IPS-18a (cell line): ENCODE data around the gene ACSM2B.
"Not testable (repeated sequence)": the region's sequence is repeated elsewhere in the genome, so short reads cannot be mapped to it uniquely, and the experiment has no call there.

Experiments
- H3K27ac ChIP-seq: one replicate; pipeline ENCODE4 v1.5.1; 2013; ENCODE audit warnings: low read length
- H3K27me3 ChIP-seq: one replicate; pipeline ENCODE4 v1.6.1; 2013; ENCODE audit warnings: mild to moderate bottlenecking, low read length; ENCODE audit not compliant: control insufficient read depth, insufficient read depth
- H3K36me3 ChIP-seq: one replicate; pipeline ENCODE4 v1.6.1; 2013; ENCODE audit warnings: low read depth, low read length; ENCODE audit not compliant: control insufficient read depth
- H3K4me1 ChIP-seq: one replicate; pipeline ENCODE4 v1.6.1; 2013; ENCODE audit warnings: low read depth, low read length; ENCODE audit not compliant: control insufficient read depth
- H3K4me3 ChIP-seq: one replicate; pipeline ENCODE4 v1.5.1; 2013; ENCODE audit warnings: low read length
- H3K9ac ChIP-seq: one replicate; pipeline ENCODE4 v1.6.1; 2013; ENCODE audit warnings: mild to moderate bottlenecking, low read length, moderate library complexity
- H3K9me3 ChIP-seq: one replicate; pipeline ENCODE4 v1.6.1; 2013; ENCODE audit warnings: low read depth, low read length; ENCODE audit not compliant: control insufficient read depth

ACSM2B gene

GRCh38 chr16:20554689-20555088, 21.5 kb downstream of the ACSM2B start:
- H3K9me3 ChIP-seq: not testable (repeated sequence)

GRCh38 chr16:20553493-20553892, 22.7 kb downstream of the ACSM2B start:
- H3K9ac ChIP-seq, H3K27ac ChIP-seq: not testable (repeated sequence)

More at GRCh38 chr16:20554689-20555088, 21.5 kb downstream of the ACSM2B start:
- H3K27me3 ChIP-seq, H3K9ac ChIP-seq, H3K4me1 ChIP-seq, H3K27ac ChIP-seq, H3K36me3 ChIP-seq, H3K4me3 ChIP-seq: not testable (repeated sequence)

GRCh38 chr16:20546951-20547350, 29.2 kb downstream of the ACSM2B start:
- not testable (repeated sequence) for H3K27me3 ChIP-seq, H3K4me1 ChIP-seq, H3K4me3 ChIP-seq, H3K27ac ChIP-seq, H3K9me3 ChIP-seq, H3K9ac ChIP-seq, H3K36me3 ChIP-seq

More at GRCh38 chr16:20553493-20553892, 22.7 kb downstream of the ACSM2B start:
- not testable (repeated sequence) for H3K27me3 ChIP-seq, H3K9me3 ChIP-seq, H3K4me3 ChIP-seq, H3K36me3 ChIP-seq, H3K4me1 ChIP-seq

- H3K9me3 ChIP-seq, H3K9ac ChIP-seq, H3K27me3 ChIP-seq, H3K4me1 ChIP-seq, H3K36me3 ChIP-seq, H3K4me3 ChIP-seq, H3K27ac ChIP-seq: not testable (repeated sequence)
Observed at GRCh38 chr16:20546278-20546853, 29.8 kb downstream of the ACSM2B start.

GRCh38 chr16:20540603-20541316, 35.4 kb downstream of the ACSM2B start:
- not testable (repeated sequence) for H3K4me3 ChIP-seq, H3K9me3 ChIP-seq, H3K27ac ChIP-seq

GRCh38 chr16:20538687-20539086, 37.5 kb downstream of the ACSM2B start:
- no peaks in the 10 kb centered on the region for H3K4me1 ChIP-seq
- no peaks in the 10 kb centered on the region for H3K9me3 ChIP-seq
- no peaks in the 10 kb centered on the region for H3K36me3 ChIP-seq
- no peak overlapping the region for H3K9ac ChIP-seq
- no peaks in the 10 kb centered on the region for H3K27me3 ChIP-seq
- no peak overlapping the region for H3K4me3 ChIP-seq
- H3K27ac ChIP-seq: no peak overlapping the region

More at GRCh38 chr16:20540603-20541316, 35.4 kb downstream of the ACSM2B start:
- not testable (repeated sequence) for H3K9ac ChIP-seq, H3K4me1 ChIP-seq, H3K36me3 ChIP-seq, H3K27me3 ChIP-seq

DNA sequence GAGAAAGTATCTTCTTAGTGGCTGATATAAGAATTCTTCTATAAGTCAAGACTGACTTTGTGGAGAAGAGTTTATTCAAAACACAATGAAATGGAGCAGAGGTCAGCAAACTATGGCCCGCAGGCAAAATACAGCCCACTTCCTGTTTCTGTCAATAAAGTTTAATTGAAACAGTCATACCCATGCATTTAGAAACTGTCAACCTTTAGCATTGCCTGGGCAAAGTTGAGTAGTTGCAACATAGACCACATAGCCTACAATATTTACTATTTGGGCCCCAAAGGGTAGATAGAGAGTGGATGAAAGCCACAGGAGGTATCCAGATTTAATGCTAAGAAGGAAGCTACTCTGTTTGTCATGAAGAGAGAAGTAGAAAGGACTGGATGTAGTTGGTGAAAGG, 38.0 kb downstream of the ACSM2B start:
- no peaks in the 10 kb centered on the region for H3K9me3 ChIP-seq
- H3K4me3 ChIP-seq: no peak overlapping the region
- H3K9ac ChIP-seq: no peak overlapping the region
- no peaks in the 10 kb centered on the region for H3K36me3 ChIP-seq
- H3K27ac ChIP-seq: no peak overlapping the region
- no peaks in the 10 kb centered on the region for H3K4me1 ChIP-seq
- no peaks in the 10 kb centered on the region for H3K27me3 ChIP-seq

DNA sequence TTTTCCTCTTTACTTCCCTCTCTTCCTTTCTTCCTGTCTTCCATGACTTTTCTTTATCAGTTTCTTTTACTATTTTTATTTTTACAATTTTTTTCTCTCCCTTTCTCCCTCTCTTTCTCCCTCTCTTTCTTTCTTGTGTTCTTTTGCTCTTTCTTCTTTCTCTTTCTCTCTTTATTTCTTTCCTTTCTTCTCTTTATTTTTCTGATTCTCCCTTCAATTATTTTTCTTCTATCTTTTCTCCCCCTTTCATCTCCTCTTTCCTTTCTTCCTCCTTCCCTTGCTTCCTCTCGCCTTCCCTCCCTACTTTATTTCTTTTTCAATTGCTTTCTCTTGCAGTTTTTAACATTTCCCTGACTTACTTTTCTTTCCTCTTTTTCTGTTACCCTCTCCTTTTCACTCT, 39.5 kb downstream of the ACSM2B start:
- H3K4me1 ChIP-seq, H3K4me3 ChIP-seq, H3K9ac ChIP-seq, H3K36me3 ChIP-seq, H3K9me3 ChIP-seq, H3K27ac ChIP-seq, H3K27me3 ChIP-seq: not testable (repeated sequence)

GRCh38 chr16:20532284-20532792, 43.8 kb downstream of the ACSM2B start:
- not testable (repeated sequence) for H3K4me3 ChIP-seq, H3K27ac ChIP-seq, H3K4me1 ChIP-seq, H3K36me3 ChIP-seq, H3K9ac ChIP-seq, H3K27me3 ChIP-seq, H3K9me3 ChIP-seq

GRCh38 chr16:20531795-20532194, 44.4 kb downstream of the ACSM2B start:
- not testable (repeated sequence) for H3K27ac ChIP-seq, H3K4me3 ChIP-seq, H3K4me1 ChIP-seq, H3K9ac ChIP-seq, H3K27me3 ChIP-seq, H3K36me3 ChIP-seq, H3K9me3 ChIP-seq

DNA sequence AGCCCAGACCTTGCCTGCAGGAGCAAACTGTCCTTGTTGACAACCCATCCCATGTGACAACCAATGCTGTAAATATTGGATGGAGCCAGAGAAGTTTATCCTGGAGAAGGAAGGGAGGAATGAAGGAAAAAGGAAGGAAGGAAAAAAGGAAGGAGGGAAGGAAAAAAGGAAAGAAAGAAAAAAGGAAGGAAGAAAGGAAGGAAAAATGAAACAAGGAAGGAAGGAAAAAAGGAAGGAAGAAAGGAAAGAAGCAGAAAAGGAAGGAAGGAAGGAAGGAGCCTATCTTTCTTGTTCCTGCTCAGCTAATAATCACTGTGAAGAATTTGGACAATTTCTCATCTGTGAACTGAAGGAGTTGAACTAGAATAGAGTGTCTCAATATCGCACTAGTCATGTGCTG, 56.1 kb downstream of the ACSM2B start:
- no peaks in the 10 kb centered on the region for H3K9me3 ChIP-seq
- H3K36me3 ChIP-seq: no peaks in the 10 kb centered on the region
- no peaks in the 10 kb centered on the region for H3K4me1 ChIP-seq
- no peak overlapping the region for H3K4me3 ChIP-seq
- H3K9ac ChIP-seq: no peak overlapping the region
- no peaks in the 10 kb centered on the region for H3K27me3 ChIP-seq
- H3K27ac ChIP-seq: no peak overlapping the region

GRCh38 chr16:20519231-20519630, 56.9 kb downstream of the ACSM2B start:
- H3K9me3 ChIP-seq: no peaks in the 10 kb centered on the region
- no peak overlapping the region for H3K27ac ChIP-seq
- no peaks in the 10 kb centered on the region for H3K27me3 ChIP-seq
- H3K9ac ChIP-seq: no peak overlapping the region
- no peaks in the 10 kb centered on the region for H3K4me1 ChIP-seq
- H3K36me3 ChIP-seq: no peaks in the 10 kb centered on the region
- no peak overlapping the region for H3K4me3 ChIP-seq
